Endothelial cell of umbilical vein (primary cell): ENCODE results near the gene KCTD20. TPM values are rescaled to one million over a fixed set of nuclear protein-coding genes. Genes with fewer than 3 reads are reported as not detected.

Experiments used
- BruUV-seq: library from RNA; stranded (reverse); fragments of 400-500 nt; replicated peaks from 2 replicates; lab custom pipeline; 2021; lab: Mats Ljungman, UMichigan
- CTCF ChIA-PET: fragments of 300-600, 350-600 bp; sonication (Branson Sonifier 250); formaldehyde crosslinking; loops from one replicate; lab custom pipeline; 2021; ENCODE audit warnings: antibody characterized with exemption, inconsistent platforms; lab: Charles Lee
- POLR2A ChIA-PET: fragments of 300-600, 350-600 bp; sonication (Branson Sonifier 250); formaldehyde crosslinking; loops from one replicate; lab custom pipeline; 2021; ENCODE audit warnings: antibody characterized with exemption, inconsistent platforms; lab: Charles Lee
- DNase-seq: peaks from one replicate; pipeline ENCODE4 v3.0.0-alpha.2; 2011; ENCODE audit warnings: low read depth, low spot score
- FAIRE-seq: peaks from 2 replicates; lab custom pipeline; 2011; peaks lifted over from hg19 to GRCh38; lab: Jason Lieb, UNC
- H2AFZ ChIP-seq: 2 replicates; pipeline ENCODE4 v1.6.0; 2012; ENCODE audit warnings: low read depth, low read length, control low read depth, inconsistent platforms
- H3K27ac ChIP-seq: 2 replicates; pipeline ENCODE4 v1.5.1; 2011; ENCODE audit warnings: low read depth, mild to moderate bottlenecking, control low read depth, low read length, moderate library complexity; ENCODE audit not compliant: insufficient read depth
- H3K27me3 ChIP-seq, 2 experiments: 2 replicates each; pipeline versions ENCODE4 v1.6.0 to v1.6.1; 2011; ENCODE audit warnings: low read length in 2 of 2, mixed read lengths in 1 of 2; ENCODE audit not compliant: control insufficient read depth in 2 of 2, insufficient read depth in 2 of 2
- H3K36me3 ChIP-seq, 2 experiments: 2 replicates in 1 of 2; 3 replicates in 1 of 2; pipeline ENCODE4 v1.5.1; 2011; ENCODE audit warnings: low read length in 2 of 2, mild to moderate bottlenecking in 1 of 2, moderate library complexity in 1 of 2; ENCODE audit not compliant: control insufficient read depth in 2 of 2, insufficient read depth in 2 of 2; ENCODE audit errors: extremely low read depth in 1 of 2
- H3K4me1 ChIP-seq: 3 replicates; pipeline ENCODE4 v1.5.1; 2011; ENCODE audit warnings: mild to moderate bottlenecking, low read length; ENCODE audit not compliant: control insufficient read depth, insufficient read depth; ENCODE audit errors: extremely low read depth
- H3K4me2 ChIP-seq: 2 replicates; pipeline ENCODE4 v1.6.1; 2011; ENCODE audit warnings: low read length, control low read depth, mixed read lengths; ENCODE audit not compliant: insufficient read depth
- H3K4me3 ChIP-seq, 3 experiments: fragments of 200-600 bp in 1 of 3; sonication (generic), shearing (Covaris generic) in 1 of 3; replicated peaks in 1 of 3; 2 replicates each; pipeline ENCODE4 v1.5.1; 2011 to 2016; ENCODE audit warnings: control low read depth in 3 of 3, low read length in 3 of 3, mild to moderate bottlenecking in 2 of 3, inconsistent platforms in 1 of 3, low read depth in 1 of 3, moderate library complexity in 1 of 3; ENCODE audit not compliant: insufficient read depth in 1 of 3
- H3K79me2 ChIP-seq: 2 replicates; pipeline ENCODE4 v1.6.0; 2012; ENCODE audit warnings: low read length, inconsistent platforms; ENCODE audit not compliant: control insufficient read depth, insufficient read depth
- H3K9ac ChIP-seq: replicated peaks from 2 replicates; pipeline ENCODE3; 2011; ENCODE audit warnings: low read length, control low read depth; ENCODE audit not compliant: insufficient read depth; ENCODE audit errors: extremely low read depth
- H3K9me1 ChIP-seq: replicated peaks from 3 replicates; pipeline ENCODE4 v1.6.0; 2011; ENCODE audit warnings: mild to moderate bottlenecking, low read length; ENCODE audit not compliant: control insufficient read depth, insufficient read depth; ENCODE audit errors: extremely low read depth
- H3K9me3 ChIP-seq: replicated peaks from 2 replicates; pipeline ENCODE4 v1.5.1; 2012; ENCODE audit warnings: low read length, inconsistent platforms; ENCODE audit not compliant: control insufficient read depth, insufficient read depth
- H4K20me1 ChIP-seq: replicated peaks from 2 replicates; pipeline ENCODE3; 2011; ENCODE audit warnings: mild to moderate bottlenecking, low read length; ENCODE audit not compliant: control insufficient read depth, insufficient read depth; ENCODE audit errors: extremely low read depth
- CTCF ChIP-seq, 2 donors: IDR thresholded peaks; 1 replicate in 1 of 2; 2 replicates in 1 of 2; pipeline ENCODE4 v1.5.1; 2011; ENCODE audit warnings: low read length in 2 of 2, mild to moderate bottlenecking in 2 of 2, moderate library complexity in 2 of 2, control low read depth in 1 of 2, inconsistent platforms in 1 of 2, low read depth in 1 of 2; ENCODE audit not compliant: insufficient read depth in 1 of 2; ENCODE audit errors: extremely low read depth in 1 of 2
- EZH2 ChIP-seq: IDR thresholded peaks from 2 replicates; pipeline ENCODE4 v1.6.1; 2012; ENCODE audit warnings: borderline replicate concordance, low read depth, mild to moderate bottlenecking, moderate library complexity, low read length, inconsistent platforms; ENCODE audit not compliant: severe bottlenecking
- FOS ChIP-seq: IDR thresholded peaks from 2 replicates; pipeline ENCODE4 v1.6.1; 2011; ENCODE audit warnings: mild to moderate bottlenecking, low read length, moderate library complexity, borderline replicate concordance; ENCODE audit not compliant: insufficient read depth
- GATA2 ChIP-seq: IDR thresholded peaks from 2 replicates; pipeline ENCODE4 v1.7.0; 2011; ENCODE audit warnings: low read depth, mild to moderate bottlenecking, moderate library complexity, mixed read lengths, low read length; ENCODE audit not compliant: insufficient read length, insufficient read depth
- JUN ChIP-seq: IDR thresholded peaks from 2 replicates; pipeline ENCODE4 v1.6.1; 2011; ENCODE audit warnings: borderline replicate concordance, low read depth; ENCODE audit not compliant: insufficient read length, insufficient read depth
- MAX ChIP-seq: IDR thresholded peaks from 2 replicates; pipeline ENCODE4 v1.6.1; 2011; ENCODE audit not compliant: insufficient read depth, insufficient read length
- MYC ChIP-seq: IDR thresholded peaks from one replicate; pipeline ENCODE4 v1.6.1; 2011; ENCODE audit warnings: mild to moderate bottlenecking, low read depth, low read length
- POLR2A ChIP-seq: IDR thresholded peaks from 2 replicates; pipeline ENCODE4 v1.6.1; 2012; ENCODE audit warnings: low read depth, mild to moderate bottlenecking, control low read depth, low read length
- POLR2AphosphoS5 ChIP-seq: IDR thresholded peaks from 2 replicates; pipeline ENCODE4 v1.6.1; 2012; ENCODE audit warnings: low read depth, mild to moderate bottlenecking, control low read depth, low read length, moderate library complexity; ENCODE audit not compliant: insufficient read depth
- dilution Hi-C: fragments of 300-500 bp; cut with MboI; formaldehyde crosslinking; loops from one replicate; pipeline ENCODE4 v1.15.0; 2019; ENCODE audit warnings: low sequenced_read_pairs; ENCODE audit not compliant: extremely low pct_ligation_motif_present
- intact Hi-C: fragments of 100-400 bp; cut with micrococcal nuclease; formaldehyde crosslinking; loops from one replicate; pipeline ENCODE4 v1.10.0; 2022
- polyA plus RNA-seq, 4 experiments: library from polyadenylated mRNA; depleted of rRNA in 3 of 4; stranded (reverse) in 3 of 4; unstranded in 1 of 4; fragments of >200 nt; gene quantifications; 2 replicates each; pipeline versions ENCODE4 v1.2.1 to v1.2.3, GENCODE V29; 2011 to 2012; ENCODE audit warnings: missing spikeins in 1 of 4
- small RNA-seq: library from RNA; depleted of rRNA; stranded (forward); fragments of <200 nt; gene quantifications from one replicate; pipeline ENCODE3, GENCODE V24; 2012; ENCODE audit warnings: low replicate concordance, low read depth; ENCODE audit not compliant: insufficient read depth, insufficient read length
- total RNA-seq: library from RNA; stranded (reverse); gene quantifications from 2 replicates; pipeline ENCODE4 v1.2.3, GENCODE V29; 2021

KCTD20 gene
- total and polyA plus RNA-seq, 2 donors (not counting 3 experiments of a cell fraction or from before 2014, with no cell fraction given) = 26.2 to 47.2 TPM

GRCh38 chr6:36539814-36540568 lies 97.2 kb downstream of the KCTD20 start:
- Histone ChIP-seq H3K9me1 (no peaks in the 10 kb centered on the region), H3K9ac (no peak overlapping the region), H3K27me3 (no peaks in the 10 kb centered on the region), H3K9me3 (no peaks in the 10 kb centered on the region), H3K4me1 (peaks cover 7% of the 10 kb centered on the region), H2AFZ (no peak overlapping the region), H3K4me2 (no peak overlapping the region), H3K36me3 (no peaks in the 10 kb centered on the region), H4K20me1 (peaks cover 2% of the 10 kb centered on the region), H3K27ac (no peak overlapping the region), H3K4me3 (no peak overlapping the region), H3K79me2 (peaks cover 28% of the 10 kb centered on the region)
- BruUV-seq = no TSS peak
- POLR2A ChIA-PET = interaction anchor here (0.6 kb wide), 1 partner anchor 57 kb away, joined by 8 read pairs; no protein-coding TSS in a partner anchor
- CTCF ChIA-PET = no interaction called here
- dilution Hi-C loops (no loop called here), intact Hi-C loops (no loop called here)
- FAIRE-seq (no peak), DNase-seq (no peak)
- no peak for TF ChIP-seq GATA2
- TF ChIP-seq MYC = no peak
- no peak for TF ChIP-seq POLR2A
- no peak for TF ChIP-seq FOS
- TF ChIP-seq POLR2AphosphoS5 = no peak
- no peak for TF ChIP-seq CTCF (IDR thresholded peaks at IDR 0.05; ENCODE audit: extremely low read depth in 1 of 2, insufficient read depth in 1 of 2, low read depth in 1 of 2, low read length in 2 of 2)
- no peak for TF ChIP-seq MAX
- TF ChIP-seq EZH2 = no peak
- TF ChIP-seq JUN = no peak

Small RNA genes within 50 kb of the gene (small RNA-seq; reads per million reads assigned to genes)
- gene RN7SL502P = not detected

Other genes starting within 250 kb of the KCTD20 start
- gene BRPF3, start 246.3 kb upstream of the KCTD20 start, total RNA-seq = 35.7 and 40.0 TPM in 2 replicates
- 25.3 and 30.5 TPM in 2 replicates for gene BRPF3, start 246.3 kb upstream of the KCTD20 start, polyA plus RNA-seq
- not detected in 2 replicates for gene PNPLA1, start 172.9 kb upstream of the KCTD20 start, total RNA-seq
- 0.05 TPM in 1 of 2 replicates, not detected in the other for gene PNPLA1, start 172.9 kb upstream of the KCTD20 start, polyA plus RNA-seq
- gene BNIP5, start 106.1 kb upstream of the KCTD20 start, total RNA-seq = not detected in 2 replicates
- not detected in 2 replicates for gene BNIP5, start 106.1 kb upstream of the KCTD20 start, polyA plus RNA-seq
- 0.21 and 0.58 TPM in 2 replicates for gene ETV7, start 55.3 kb upstream of the KCTD20 start, total RNA-seq
- 0.23 and 0.65 TPM in 2 replicates for gene ETV7, start 55.3 kb upstream of the KCTD20 start, polyA plus RNA-seq
- not detected in 2 replicates for gene PXT1, start 146 bp upstream of the KCTD20 start, total RNA-seq
- not detected in 2 replicates for gene PXT1, start 146 bp upstream of the KCTD20 start, polyA plus RNA-seq
- 26.9 and 30.3 TPM in 2 replicates for gene STK38, start 104.5 kb downstream of the KCTD20 start, total RNA-seq
- 10.1 and 10.2 TPM in 2 replicates for gene STK38, start 104.5 kb downstream of the KCTD20 start, polyA plus RNA-seq
- 393 and 422 TPM in 2 replicates for gene SRSF3, start 151.4 kb downstream of the KCTD20 start, total RNA-seq
- 308 and 317 TPM in 2 replicates for gene SRSF3, start 151.4 kb downstream of the KCTD20 start, polyA plus RNA-seq
- gene CDKN1A, start 235.7 kb downstream of the KCTD20 start, total RNA-seq = 170 and 199 TPM in 2 replicates
- gene CDKN1A, start 235.7 kb downstream of the KCTD20 start, polyA plus RNA-seq = 238 and 282 TPM in 2 replicates